Measurements from ENCODE around the gene C9orf43.

C9orf43 gene

DNA sequence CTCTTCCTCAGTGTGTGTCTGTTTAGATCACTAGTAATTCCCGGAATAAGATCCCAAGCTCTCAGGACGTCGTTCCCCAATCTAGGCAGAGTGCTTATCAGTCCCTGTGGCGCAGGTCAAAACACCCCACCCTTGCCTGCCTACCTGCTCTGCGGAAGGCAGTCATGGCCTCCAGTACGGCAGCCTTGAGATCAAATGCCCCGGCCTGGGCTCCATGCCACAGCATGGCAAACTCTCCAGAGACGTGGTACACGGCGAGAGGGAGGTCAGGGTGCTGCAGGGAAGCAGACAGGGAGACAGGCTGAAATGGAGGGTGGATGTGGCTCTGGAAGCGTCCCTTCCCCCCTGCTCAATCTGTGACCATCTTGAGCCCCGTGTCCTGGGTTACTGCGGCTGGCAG is 21.7 kb upstream of the C9orf43 start:
- Histone ChIP-seq H3K36me3 (ENCODE audit: control insufficient read depth, insufficient read depth, low read length) (peaks cover 19% of the 10 kb centered on the region), H3K9me3 (ENCODE audit: control insufficient read depth, low read length) (no peaks in the 10 kb centered on the region), H3K27me3 (ENCODE audit: control insufficient read depth, insufficient read depth, low read length) (no peaks in the 10 kb centered on the region), H3K9ac (ENCODE audit: low read length) (peak overlapping the region; percentile 33), H3K4me1 (ENCODE audit: control insufficient read depth, insufficient read depth, low read length) (peaks cover 34% of the 10 kb centered on the region), H3K4me3 (ENCODE audit: low read length) (no peak overlapping the region)

DNA sequence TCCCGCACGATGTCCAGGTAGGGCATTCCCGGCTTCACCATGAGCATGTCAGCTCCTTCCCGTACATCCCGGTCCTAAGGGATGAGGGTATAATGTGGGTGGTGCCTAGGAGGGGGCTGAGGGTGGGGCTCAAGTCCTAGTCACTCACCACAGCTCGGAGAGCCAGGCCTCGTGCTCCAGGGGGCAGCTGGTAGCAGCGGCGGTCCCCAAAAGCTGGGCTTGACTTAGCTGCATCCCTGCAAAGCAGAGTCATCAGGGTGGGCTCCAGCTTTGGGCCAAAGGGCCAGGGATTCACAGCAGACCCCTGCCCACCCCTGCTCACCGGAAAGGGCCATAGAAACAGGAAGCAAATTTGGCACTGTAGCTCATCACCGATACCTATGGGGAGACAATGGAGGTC is 21.1 kb upstream of the C9orf43 start:
- Histone ChIP-seq H3K9ac (ENCODE audit: low read length) (no peak overlapping the region), H3K4me1 (ENCODE audit: control insufficient read depth, insufficient read depth, low read length) (peaks cover 34% of the 10 kb centered on the region), H3K27me3 (ENCODE audit: control insufficient read depth, insufficient read depth, low read length) (no peaks in the 10 kb centered on the region), H3K36me3 (ENCODE audit: control insufficient read depth, insufficient read depth, low read length) (peaks cover 19% of the 10 kb centered on the region), H3K9me3 (ENCODE audit: control insufficient read depth, low read length) (no peaks in the 10 kb centered on the region), H3K4me3 (ENCODE audit: low read length) (no peak overlapping the region)

DNA sequence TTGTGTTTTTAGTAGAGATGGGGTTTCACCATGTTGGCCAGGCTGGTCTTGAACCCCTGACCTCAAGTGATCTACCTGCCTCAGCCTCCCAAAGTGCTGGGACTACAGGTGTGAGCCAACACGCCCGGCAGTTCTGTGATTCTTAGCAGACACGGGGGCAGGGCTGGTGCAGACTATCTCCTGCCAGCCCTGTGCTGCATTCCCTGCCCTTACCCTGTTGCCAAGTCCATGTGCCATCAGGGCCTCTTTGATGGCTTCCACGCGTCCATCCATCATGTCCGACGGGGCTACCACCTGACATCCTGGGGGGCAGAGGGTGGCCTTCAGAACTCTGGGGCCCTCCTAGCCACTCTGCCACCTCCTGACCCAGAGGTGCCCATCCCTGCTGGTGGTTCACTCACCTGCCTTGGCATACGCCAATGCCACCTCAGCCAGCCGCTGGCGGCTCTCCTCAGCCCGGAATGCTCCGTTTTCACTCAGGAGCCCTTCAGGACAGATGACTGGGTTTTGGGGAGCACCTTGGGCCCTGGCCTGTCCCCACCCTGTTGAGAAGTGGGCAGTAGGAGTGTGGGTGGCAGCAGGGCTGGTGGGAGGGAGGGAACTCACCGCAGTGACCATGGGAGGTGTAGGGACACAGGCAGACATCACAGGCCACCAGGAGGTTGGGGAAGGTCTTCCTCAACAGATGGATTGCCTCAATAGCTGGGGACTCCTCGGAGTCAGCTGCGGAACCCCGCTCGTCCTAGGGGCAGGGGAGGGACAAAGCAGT is 20.2 kb upstream of the C9orf43 start:
- Histone ChIP-seq H3K36me3 (ENCODE audit: control insufficient read depth, insufficient read depth, low read length) (peaks cover 19% of the 10 kb centered on the region), H3K27me3 (ENCODE audit: control insufficient read depth, insufficient read depth, low read length) (no peaks in the 10 kb centered on the region), H3K9me3 (ENCODE audit: control insufficient read depth, low read length) (no peaks in the 10 kb centered on the region), H3K9ac (ENCODE audit: low read length) (no peak overlapping the region), H3K4me1 (ENCODE audit: control insufficient read depth, insufficient read depth, low read length) (peaks cover 36% of the 10 kb centered on the region), H3K4me3 (ENCODE audit: low read length) (no peak overlapping the region)

DNA sequence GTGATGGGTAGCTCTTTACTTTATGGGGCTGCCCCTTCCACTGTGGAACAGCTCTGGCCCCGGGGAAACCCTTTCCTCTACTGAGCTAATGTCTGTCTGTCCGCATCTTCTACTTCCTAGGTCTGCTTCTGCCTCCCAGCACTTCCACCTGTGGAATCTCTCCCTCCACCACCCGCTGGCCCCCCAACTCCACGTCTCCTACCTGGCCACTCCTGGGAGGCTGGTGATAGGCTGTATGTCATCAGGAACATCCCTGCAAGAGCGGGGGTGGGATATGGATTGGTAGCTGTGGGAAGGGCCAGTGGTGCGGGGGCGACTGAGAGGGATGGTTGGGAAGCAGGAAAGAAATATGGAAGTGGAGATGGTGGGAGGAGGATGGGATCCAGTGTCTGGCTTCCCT is 18.6 kb upstream of the C9orf43 start:
- H3K36me3 ChIP-seq (ENCODE audit: control insufficient read depth, insufficient read depth, low read length), result peaks cover 17% of the 10 kb centered on the region
- H3K4me1 ChIP-seq (ENCODE audit: control insufficient read depth, insufficient read depth, low read length), result peaks cover 39% of the 10 kb centered on the region
- H3K9ac ChIP-seq (ENCODE audit: low read length), result no peak overlapping the region

DNA sequence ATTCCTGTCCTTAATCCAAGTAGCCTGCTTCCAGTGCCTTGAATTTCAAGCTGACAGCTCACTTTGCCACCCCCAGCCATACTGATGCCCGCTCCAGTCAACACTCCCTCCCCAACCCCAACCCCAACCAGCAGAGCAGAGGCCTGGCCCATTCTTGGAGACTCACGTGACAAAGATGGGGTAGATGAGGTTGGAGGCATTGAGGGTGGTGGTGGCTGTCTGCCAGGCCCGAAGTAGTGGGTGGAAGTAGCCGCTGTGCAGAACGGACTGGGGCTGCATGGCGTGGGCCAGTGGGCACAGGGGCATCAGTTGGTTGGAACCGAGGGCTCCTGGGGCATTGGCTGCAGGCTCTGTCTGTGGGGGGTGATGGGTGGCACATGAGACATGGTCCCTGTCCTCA is 17.3 kb upstream of the C9orf43 start:
- no peak overlapping the region for H3K4me3 ChIP-seq (ENCODE audit: low read length)
- peaks cover 14% of the 10 kb centered on the region for H3K36me3 ChIP-seq (ENCODE audit: control insufficient read depth, insufficient read depth, low read length)
- no peaks in the 10 kb centered on the region for H3K27me3 ChIP-seq (ENCODE audit: control insufficient read depth, insufficient read depth, low read length)
- peaks cover 39% of the 10 kb centered on the region for H3K4me1 ChIP-seq (ENCODE audit: control insufficient read depth, insufficient read depth, low read length)
- H3K9me3 ChIP-seq (ENCODE audit: control insufficient read depth, low read length), result no peaks in the 10 kb centered on the region
- H3K9ac ChIP-seq (ENCODE audit: low read length), result no peak overlapping the region

More for the DNA sequence above, 18.6 kb upstream of the C9orf43 start:
- Histone ChIP-seq H3K4me3 (ENCODE audit: low read length) (no peak overlapping the region), H3K27me3 (ENCODE audit: control insufficient read depth, insufficient read depth, low read length) (no peaks in the 10 kb centered on the region), H3K9me3 (ENCODE audit: control insufficient read depth, low read length) (no peaks in the 10 kb centered on the region)

DNA sequence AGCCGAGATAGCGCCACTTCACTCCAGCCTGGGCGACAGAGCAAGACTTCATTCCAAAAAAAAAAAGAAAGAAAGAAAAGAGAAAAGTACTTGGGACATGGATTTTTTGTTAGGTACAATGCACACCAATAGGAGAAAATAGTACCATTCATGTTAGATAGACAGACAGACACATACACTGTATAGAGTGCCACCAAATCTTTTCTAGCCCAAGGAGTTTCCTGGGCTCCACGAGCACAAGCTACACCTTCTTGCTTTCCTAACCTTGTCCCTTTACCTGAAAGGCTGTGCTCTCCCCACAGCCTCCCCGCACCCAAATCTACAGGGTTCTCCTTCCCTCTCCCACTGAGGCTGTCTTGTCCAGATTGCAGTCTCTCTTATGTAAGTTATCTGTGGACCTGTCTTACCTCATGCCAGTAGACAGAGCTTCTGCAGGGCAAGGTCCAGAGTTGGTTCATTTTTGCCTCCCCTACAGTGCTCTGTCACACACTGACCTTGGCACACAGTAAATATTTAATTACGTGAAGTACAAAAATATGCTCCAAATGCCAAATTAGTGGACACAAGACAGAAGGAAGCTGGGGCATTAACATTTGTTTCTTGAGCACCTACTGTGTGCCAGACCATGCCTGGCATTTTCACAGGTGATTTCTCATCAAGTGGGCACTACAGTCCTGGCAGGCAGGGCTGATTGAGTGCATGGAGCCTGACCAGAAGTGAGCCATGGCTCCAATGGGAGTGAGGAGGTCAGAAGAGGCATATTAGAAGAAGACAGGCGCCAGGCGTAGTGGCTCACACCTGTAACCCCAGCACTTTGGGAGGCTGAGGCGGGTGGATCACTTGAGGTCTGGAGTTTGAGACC is 15.3 kb upstream of the C9orf43 start:
- Histone ChIP-seq H3K4me3 (ENCODE audit: low read length) (no peak overlapping the region), H3K9ac (ENCODE audit: low read length) (no peak overlapping the region), H3K9me3 (ENCODE audit: control insufficient read depth, low read length) (no peaks in the 10 kb centered on the region), H3K36me3 (ENCODE audit: control insufficient read depth, insufficient read depth, low read length) (peaks cover 6% of the 10 kb centered on the region), H3K27me3 (ENCODE audit: control insufficient read depth, insufficient read depth, low read length) (no peaks in the 10 kb centered on the region), H3K4me1 (ENCODE audit: control insufficient read depth, insufficient read depth, low read length) (peaks cover 45% of the 10 kb centered on the region)

DNA sequence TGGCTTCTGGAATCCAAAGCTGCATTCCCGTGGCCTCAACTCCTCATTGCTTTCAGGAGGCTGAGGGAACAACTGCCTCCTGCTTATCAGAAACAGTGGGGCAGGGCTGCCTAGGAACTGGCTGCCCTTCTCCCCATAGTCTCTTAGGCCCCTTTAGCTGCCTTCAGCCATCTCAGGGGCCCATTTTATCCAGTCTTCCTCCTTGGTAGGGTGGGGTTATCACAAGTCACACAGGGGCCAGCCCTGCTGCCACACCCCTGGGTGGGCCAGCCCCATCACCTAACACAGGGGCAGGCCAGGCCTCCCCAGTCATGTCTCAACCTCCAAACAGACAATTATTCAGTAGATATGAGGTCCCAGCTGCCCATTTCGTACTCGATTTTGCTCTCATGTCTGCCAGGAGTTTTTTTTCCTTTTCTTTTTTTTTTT is 13.3 kb upstream of the C9orf43 start:
- no peak overlapping the region for H3K4me3 ChIP-seq (ENCODE audit: low read length)
- H3K36me3 ChIP-seq (ENCODE audit: control insufficient read depth, insufficient read depth, low read length), result no peaks in the 10 kb centered on the region
- no peaks in the 10 kb centered on the region for H3K9me3 ChIP-seq (ENCODE audit: control insufficient read depth, low read length)
- no peak overlapping the region for H3K9ac ChIP-seq (ENCODE audit: low read length)
- no peaks in the 10 kb centered on the region for H3K27me3 ChIP-seq (ENCODE audit: control insufficient read depth, insufficient read depth, low read length)
- peaks cover 53% of the 10 kb centered on the region for H3K4me1 ChIP-seq (ENCODE audit: control insufficient read depth, insufficient read depth, low read length)

DNA sequence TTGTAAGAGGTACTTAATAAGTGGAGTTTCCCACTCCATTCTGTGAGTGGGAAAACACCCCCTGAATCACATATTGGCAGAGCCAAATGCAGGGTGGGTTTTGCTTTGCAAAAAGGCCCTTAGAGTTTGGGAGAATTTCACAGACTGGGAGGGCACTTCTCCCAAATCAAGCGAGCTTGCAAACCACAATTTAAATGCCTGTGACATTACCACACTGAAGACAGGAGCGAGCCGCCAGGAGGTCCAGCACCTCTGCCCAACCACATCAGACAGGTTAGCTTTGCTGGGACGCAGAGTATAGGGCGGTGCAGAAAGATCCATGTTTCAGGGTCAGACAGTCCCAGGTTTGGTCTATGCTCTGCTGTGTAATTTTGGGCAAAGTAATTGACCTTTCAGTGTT is 11.8 kb upstream of the C9orf43 start:
- H3K36me3 ChIP-seq (ENCODE audit: control insufficient read depth, insufficient read depth, low read length), result no peaks in the 10 kb centered on the region
- peaks cover 53% of the 10 kb centered on the region for H3K4me1 ChIP-seq (ENCODE audit: control insufficient read depth, insufficient read depth, low read length)
- H3K4me3 ChIP-seq (ENCODE audit: low read length), result no peak overlapping the region
- no peaks in the 10 kb centered on the region for H3K9me3 ChIP-seq (ENCODE audit: control insufficient read depth, low read length)
- H3K9ac ChIP-seq (ENCODE audit: low read length), result no peak overlapping the region
- no peaks in the 10 kb centered on the region for H3K27me3 ChIP-seq (ENCODE audit: control insufficient read depth, insufficient read depth, low read length)

DNA sequence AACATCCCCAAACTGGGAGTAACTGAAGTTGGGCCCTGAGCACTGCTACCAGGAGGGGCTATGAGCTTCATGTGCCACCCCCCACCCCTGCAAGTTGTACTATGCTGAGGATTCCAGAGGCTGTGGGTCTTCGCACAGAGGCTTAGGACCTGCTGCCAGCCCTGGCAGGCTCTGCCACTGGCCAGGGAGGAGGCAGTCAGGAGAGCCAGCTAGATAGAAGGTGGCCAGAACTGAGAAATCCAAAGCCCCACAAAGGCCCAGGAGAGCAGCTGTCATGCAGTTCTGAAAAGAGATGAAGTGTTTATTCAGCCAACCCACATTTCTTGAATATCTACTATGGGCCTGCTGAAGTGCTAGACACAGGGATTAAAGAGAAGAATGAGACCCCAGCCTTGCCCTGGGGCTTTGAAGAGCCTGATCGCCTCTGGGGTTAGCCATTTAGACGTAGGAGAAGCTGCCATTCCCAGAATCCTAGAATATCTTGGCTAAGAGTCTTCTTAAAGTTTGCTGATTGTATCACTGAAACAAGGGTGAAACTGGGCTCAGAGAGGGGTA is 10.8 kb upstream of the C9orf43 start:
- Histone ChIP-seq H3K9ac (ENCODE audit: low read length) (peak overlapping the region; percentile 71), H3K4me1 (ENCODE audit: control insufficient read depth, insufficient read depth, low read length) (peaks cover 53% of the 10 kb centered on the region)

DNA sequence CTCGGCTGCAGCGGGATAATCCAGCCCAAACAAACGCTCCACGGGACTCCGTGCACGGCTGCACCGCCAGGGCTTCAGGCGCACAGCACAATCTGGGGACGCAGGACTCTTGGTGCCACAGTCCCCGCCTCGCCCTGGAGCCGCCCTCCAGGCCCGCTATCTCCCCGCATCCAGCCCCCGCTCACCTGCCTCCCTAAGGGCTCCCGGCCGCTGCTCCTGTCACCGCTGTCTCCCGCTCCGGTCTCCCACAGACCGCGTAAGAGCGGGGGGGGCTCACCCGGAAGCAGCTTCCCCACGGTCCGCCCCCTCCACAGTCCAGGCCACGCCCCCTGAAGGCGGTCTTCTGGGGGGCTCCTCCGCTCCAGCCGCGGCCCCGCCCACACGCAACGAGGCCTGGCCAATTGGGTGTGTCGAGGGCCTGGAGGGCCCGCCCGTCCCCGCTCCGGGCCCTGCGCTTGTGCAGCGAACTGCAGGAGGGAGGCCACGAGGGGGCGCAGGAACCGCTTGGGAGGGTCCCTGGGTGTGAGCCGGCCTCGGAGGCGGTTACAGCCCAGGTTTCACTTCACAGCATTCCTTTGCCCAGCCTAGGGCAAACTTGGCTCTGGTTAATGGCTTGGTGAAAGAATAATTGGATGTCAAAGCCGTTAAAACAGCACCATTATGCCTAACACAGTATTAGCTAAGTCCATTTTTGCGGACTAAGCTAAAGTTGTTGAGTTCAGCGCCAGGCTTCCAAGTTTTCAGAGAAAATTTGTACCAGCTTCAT is 9.3 kb upstream of the C9orf43 start, which contains the start of gene ALAD:
Gene ALAD, minus strand, starts transcription at position 258 of the 766 bp plus-strand sequence. CDS start 7,725 bp downstream, outside the sequence.
- H3K4me1 ChIP-seq (ENCODE audit: control insufficient read depth, insufficient read depth, low read length), result peaks cover 47% of the 10 kb centered on the region
- no peaks in the 10 kb centered on the region for H3K36me3 ChIP-seq (ENCODE audit: control insufficient read depth, insufficient read depth, low read length)
- no peaks in the 10 kb centered on the region for H3K27me3 ChIP-seq (ENCODE audit: control insufficient read depth, insufficient read depth, low read length)
- H3K9ac ChIP-seq (ENCODE audit: low read length), result peak within 1 kb of the TSS; percentile 71
- H3K9me3 ChIP-seq (ENCODE audit: control insufficient read depth, low read length), result no peaks in the 10 kb centered on the region
- H3K4me3 ChIP-seq (ENCODE audit: low read length), result peak within 1 kb of the TSS; percentile 64

More for the DNA sequence above, 10.8 kb upstream of the C9orf43 start:
- Histone ChIP-seq H3K36me3 (ENCODE audit: control insufficient read depth, insufficient read depth, low read length) (no peaks in the 10 kb centered on the region), H3K9me3 (ENCODE audit: control insufficient read depth, low read length) (no peaks in the 10 kb centered on the region), H3K4me3 (ENCODE audit: low read length) (no peak overlapping the region), H3K27me3 (ENCODE audit: control insufficient read depth, insufficient read depth, low read length) (no peaks in the 10 kb centered on the region)

DNA sequence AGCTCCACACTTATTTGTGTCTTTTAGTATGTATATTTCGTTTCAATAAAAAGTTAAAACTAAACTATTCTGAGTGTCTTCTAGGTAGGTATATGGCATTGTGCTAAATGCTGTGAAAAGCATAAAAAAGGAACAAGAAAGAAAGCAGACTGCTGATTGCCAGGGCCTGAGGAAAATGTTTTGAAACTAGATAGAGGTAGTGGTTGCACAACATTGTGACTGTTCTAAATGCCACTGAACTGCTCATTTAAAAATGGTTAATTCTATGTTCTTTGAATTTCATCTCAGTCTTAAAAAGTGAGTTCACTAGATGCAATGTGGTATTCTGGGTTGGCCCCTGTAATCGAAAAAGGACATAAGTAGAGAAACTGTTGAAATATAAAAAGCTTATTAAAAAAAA is 6.9 kb upstream of the C9orf43 start:
- Histone ChIP-seq H3K36me3 (ENCODE audit: control insufficient read depth, insufficient read depth, low read length) (peaks cover 6% of the 10 kb centered on the region), H3K27me3 (ENCODE audit: control insufficient read depth, insufficient read depth, low read length) (no peaks in the 10 kb centered on the region), H3K9me3 (ENCODE audit: control insufficient read depth, low read length) (no peaks in the 10 kb centered on the region), H3K9ac (ENCODE audit: low read length) (no peak overlapping the region), H3K4me3 (ENCODE audit: low read length) (no peak overlapping the region), H3K4me1 (ENCODE audit: control insufficient read depth, insufficient read depth, low read length) (peaks cover 24% of the 10 kb centered on the region)
